Measurements from ENCODE around the gene SARDH. TPM values are rescaled to one million over a fixed set of nuclear protein-coding genes. Genes with fewer than 3 reads are reported as not detected.

SARDH gene
- total and polyA plus RNA-seq, 9 donors: 2.5 to 10.0 (median 3.3) TPM

DNA sequence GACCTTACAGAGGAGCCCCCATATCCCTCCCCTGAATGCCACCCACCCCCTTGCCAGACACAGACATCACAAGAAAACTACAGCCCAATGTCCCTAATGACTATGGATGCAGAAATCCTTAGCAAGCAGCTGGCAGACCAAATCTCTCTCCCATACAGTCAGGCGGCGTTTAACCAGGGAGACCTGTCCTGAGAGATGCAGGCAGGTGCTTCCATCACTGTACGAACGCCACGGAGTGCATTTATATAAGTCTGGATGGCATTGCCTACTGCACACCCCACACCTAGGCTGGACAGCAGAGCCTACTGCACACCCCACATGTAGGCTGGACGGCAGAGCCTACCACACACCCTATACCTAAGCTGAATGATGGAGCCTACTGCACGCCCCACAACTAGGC, 34.4 kb upstream of the SARDH start:
- intact Hi-C loops (cut with DNase I): no loop called here
- Histone ChIP-seq H3K9me3 (peaks cover 0 to 4% of the 10 kb centered on the region in 2 donors), H3K27me3 (no peaks in the 10 kb centered on the region), H3K36me3 (no peaks in the 10 kb centered on the region), H3K4me1 (ENCODE audit: insufficient read depth) (peaks cover 2% of the 10 kb centered on the region), H3K27ac (no peak overlapping the region), H3K4me3 (no peak overlapping the region)
- WGBS, 3 donors: 94 to 97% (median 94%) methylated on average over 5 to 7 of the region's 7 CpGs
- peak in 1 of 5 donors; percentile 8 for DNase-seq
- TF ChIP-seq EP300 (IDR thresholded peaks at IDR 0.05): no peak
- no peak for TF ChIP-seq CTCF (IDR thresholded peaks at IDR 0.05)
- TF ChIP-seq POLR2A (IDR thresholded peaks at IDR 0.05): no peak

GRCh38 chr9:133771486-133772482, 33.6 kb upstream of the SARDH start:
- 86 to 91% (median 89%) methylated on average over 26 of the region's 26 CpGs for WGBS, 3 donors
- no peak for TF ChIP-seq EP300 (IDR thresholded peaks at IDR 0.05)
- TF ChIP-seq POLR2A (IDR thresholded peaks at IDR 0.05): no peak
- no peak for TF ChIP-seq CTCF (IDR thresholded peaks at IDR 0.05)
- Histone ChIP-seq H3K4me1 (ENCODE audit: insufficient read depth) (peaks cover 2% of the 10 kb centered on the region), H3K27ac (no peak overlapping the region), H3K9me3 (peaks cover 0 to 4% of the 10 kb centered on the region in 2 donors), H3K36me3 (no peaks in the 10 kb centered on the region), H3K27me3 (no peaks in the 10 kb centered on the region), H3K4me3 (no peak overlapping the region)
- intact Hi-C loops (cut with DNase I): no loop called here
- peak; percentile 6 to 23 (median 14) for DNase-seq

- H3K36me3 ChIP-seq: no peaks in the 10 kb centered on the region
- H3K27me3 ChIP-seq: no peaks in the 10 kb centered on the region
- 70 to 78% (median 75%) methylated on average over 12 to 16 of the region's 16 CpGs for WGBS, 3 donors
- H3K27ac ChIP-seq: no peak overlapping the region
- no peak overlapping the region for H3K4me3 ChIP-seq
- intact Hi-C loops (cut with DNase I): no loop called here
- TF ChIP-seq EP300 (IDR thresholded peaks at IDR 0.05) (no peak), CTCF (IDR thresholded peaks at IDR 0.05) (no peak)
- DNase-seq: peak; percentile 8 to 34 (median 20)
- H3K9me3 ChIP-seq: peaks cover 0 to 4% of the 10 kb centered on the region in 2 donors
- peaks cover 2% of the 10 kb centered on the region for H3K4me1 ChIP-seq (ENCODE audit: insufficient read depth)
Measured at GRCh38 chr9:133770076-133770777, 32.1 kb upstream of the SARDH start.

GRCh38 chr9:133769511-133770075, 31.4 kb upstream of the SARDH start:
- peaks cover 0 to 3% of the 10 kb centered on the region in 2 donors for H3K9me3 ChIP-seq
- peaks cover 2% of the 10 kb centered on the region for H3K4me1 ChIP-seq (ENCODE audit: insufficient read depth)
- H3K27ac ChIP-seq: no peak overlapping the region
- no peaks in the 10 kb centered on the region for H3K36me3 ChIP-seq
- H3K4me3 ChIP-seq: no peak overlapping the region
- 88 to 94% (median 91%) methylated on average over 16 to 17 of the region's 17 CpGs for WGBS, 3 donors
- intact Hi-C loops (cut with DNase I): no loop called here
- H3K27me3 ChIP-seq: no peaks in the 10 kb centered on the region
- TF ChIP-seq EP300 (IDR thresholded peaks at IDR 0.05) (no peak), CTCF (IDR thresholded peaks at IDR 0.05) (no peak), POLR2A (IDR thresholded peaks at IDR 0.05) (no peak)
- DNase-seq: peak; percentile 9 to 21 (median 12)
